NT2/D1 (cell line): ENCODE measurements around the gene CYP46A1.

Experiments
- SUZ12 ChIP-seq: IDR thresholded peaks from 2 replicates; pipeline ENCODE4 v1.6.1; 2011; ENCODE audit not compliant: insufficient read length, insufficient read depth; ENCODE audit errors: extremely low read depth
- YY1 ChIP-seq: IDR thresholded peaks from 2 replicates; pipeline ENCODE4 v1.6.1; 2011; ENCODE audit not compliant: insufficient read length, insufficient read depth
- ZNF274 ChIP-seq: IDR thresholded peaks from 2 replicates; pipeline ENCODE4 v1.6.1; 2011; ENCODE audit warnings: mild to moderate bottlenecking, low read depth, low read length

GRCh38 chr14:99635116-99635515 is 49.0 kb upstream of the CYP46A1 start:
- TF ChIP-seq YY1 (no peak), ZNF274 (no peak), SUZ12 (no peak)
